Activated T-helper 17 cell treated with anti-CD3 and anti-CD28 coated beads, Interleukin-2, amount 50 U/mL, for 72 hours (primary cell): Measurements from ENCODE around the gene ASTN2. TPM values are rescaled to one million over a fixed set of nuclear protein-coding genes. Genes with fewer than 3 reads are reported as not detected.

ENCODE experiments used
- ATAC-seq: fragments of 150-1000 bp; cut with Tn5 transposase; replicated peaks from 2 replicates; pipeline ENCODE4 v1.10.0; 2021; ENCODE audit warnings: mild to moderate bottlenecking, moderate library complexity
- H3K27ac Mint-ChIP-seq: one replicate; pipeline ENCODE4 v1.8.0; 2022; ENCODE audit warnings: mixed read lengths
- H3K27me3 Mint-ChIP-seq: one replicate; pipeline ENCODE4 v1.8.0; 2022; ENCODE audit warnings: mixed read lengths
- H3K36me3 Mint-ChIP-seq: one replicate; pipeline ENCODE4 v1.8.0; 2022; ENCODE audit warnings: low read depth, mild to moderate bottlenecking, mixed read lengths
- H3K4me1 Mint-ChIP-seq: one replicate; pipeline ENCODE4 v1.8.0; 2022; ENCODE audit warnings: mixed read lengths
- H3K4me3 Mint-ChIP-seq: one replicate; pipeline ENCODE4 v1.8.0; 2022; ENCODE audit warnings: mild to moderate bottlenecking, mixed read lengths
- H3K9me3 Mint-ChIP-seq: one replicate; pipeline ENCODE4 v1.8.0; 2022; ENCODE audit warnings: mixed read lengths
- total RNA-seq, 2 donors: library from RNA; stranded (reverse); gene quantifications; one replicate each; pipeline ENCODE4 v1.2.3, GENCODE V29; 2022

Gene ASTN2
- total RNA-seq, 2 donors from 2014 or later = 3.3 to 5.4 TPM

DNA sequence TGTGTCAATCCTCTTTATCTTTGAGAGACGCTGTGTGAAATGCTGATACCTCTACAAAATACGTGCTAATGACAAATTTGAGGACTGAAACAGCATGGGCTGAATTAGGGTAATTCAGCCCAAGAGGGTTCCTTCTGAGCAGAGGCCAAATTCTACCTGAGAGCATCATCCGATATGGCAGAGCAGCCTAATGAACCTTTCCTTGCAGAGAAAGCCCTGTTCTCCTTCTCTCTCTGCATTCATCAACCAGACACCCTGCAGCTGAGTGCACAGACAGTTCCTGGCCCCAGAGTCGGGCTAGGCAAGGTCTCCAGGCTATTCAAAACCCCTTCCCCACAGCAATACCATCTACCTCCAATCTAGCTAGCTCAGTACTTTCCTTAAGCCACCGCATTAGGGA is 649.8 kb downstream of the ASTN2 start:
- no peak for ATAC-seq
- no peaks in the 10 kb centered on the region for H3K4me1 Mint-ChIP-seq
- H3K36me3 Mint-ChIP-seq = no peaks in the 10 kb centered on the region
- no peak overlapping the region for H3K4me3 Mint-ChIP-seq
- no peak overlapping the region for H3K27ac Mint-ChIP-seq
- no peaks in the 10 kb centered on the region for H3K27me3 Mint-ChIP-seq
- no peaks in the 10 kb centered on the region for H3K9me3 Mint-ChIP-seq

DNA sequence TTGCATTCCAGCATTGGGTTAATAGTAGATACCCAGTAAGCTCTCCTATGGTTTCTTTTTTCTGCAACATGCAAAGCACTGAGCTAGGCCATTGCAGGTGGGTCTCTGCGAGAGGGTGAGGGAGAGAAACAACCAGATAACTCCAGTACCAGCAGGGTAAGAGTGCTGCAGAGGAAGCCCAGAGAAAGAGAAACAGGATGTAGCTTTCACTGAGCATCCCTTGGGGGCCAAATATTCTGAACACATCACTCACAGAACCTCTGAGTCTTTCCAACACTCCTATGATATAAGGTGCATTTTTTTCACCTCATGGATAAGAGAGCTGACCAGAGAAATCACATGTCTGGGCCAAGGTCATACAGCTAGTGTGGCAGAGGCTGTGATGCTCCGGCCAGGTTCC is 651.1 kb downstream of the ASTN2 start:
- H3K27me3 Mint-ChIP-seq = no peaks in the 10 kb centered on the region
- H3K4me3 Mint-ChIP-seq = no peak overlapping the region
- no peaks in the 10 kb centered on the region for H3K36me3 Mint-ChIP-seq
- no peak overlapping the region for H3K27ac Mint-ChIP-seq
- no peaks in the 10 kb centered on the region for H3K9me3 Mint-ChIP-seq
- H3K4me1 Mint-ChIP-seq = no peaks in the 10 kb centered on the region
- no peak for ATAC-seq

DNA sequence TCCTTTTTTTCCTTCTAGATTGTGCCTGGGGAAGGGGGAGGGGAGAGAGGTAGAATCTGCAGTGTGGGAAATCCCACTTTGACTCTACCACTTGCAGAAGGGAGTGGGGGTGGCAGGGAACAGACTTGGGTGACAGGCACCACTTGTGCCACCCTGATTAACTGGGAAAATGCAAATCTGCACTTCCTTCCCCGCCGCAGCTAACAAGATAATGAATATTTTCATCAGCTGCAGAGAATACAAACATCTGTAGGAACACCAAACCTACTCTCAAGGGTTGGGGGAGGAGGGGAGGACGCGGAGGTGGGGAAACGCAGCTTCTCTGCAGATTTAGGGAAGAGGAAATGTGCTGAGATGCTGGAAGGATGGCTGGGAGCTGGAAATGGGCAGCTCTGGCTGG is 654.2 kb downstream of the ASTN2 start:
- ATAC-seq = no peak
- Mint-ChIP-seq H3K27me3 (peaks cover 5% of the 10 kb centered on the region), H3K4me3 (no peak overlapping the region), H3K27ac (no peak overlapping the region), H3K36me3 (no peaks in the 10 kb centered on the region), H3K9me3 (peaks cover 1% of the 10 kb centered on the region), H3K4me1 (no peaks in the 10 kb centered on the region)

DNA sequence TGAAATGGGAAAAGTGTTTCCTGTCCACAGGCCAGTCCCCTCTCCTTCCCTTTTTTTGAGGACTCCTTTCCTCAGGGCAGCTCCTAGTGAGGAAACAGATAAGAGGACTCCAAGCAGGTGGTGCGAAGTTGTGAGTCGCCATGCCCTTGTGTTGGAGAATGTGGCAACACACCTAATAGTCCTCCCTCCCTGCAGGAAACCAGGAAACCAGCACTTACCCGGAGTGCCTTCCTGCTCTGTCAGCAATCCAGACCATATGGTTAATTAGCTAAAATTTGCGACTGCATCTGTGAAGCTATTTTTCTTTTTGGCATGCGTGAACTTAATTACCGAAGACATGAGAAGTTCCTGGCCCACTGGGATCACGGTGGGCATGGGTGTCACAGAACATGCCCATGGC is 657.8 kb downstream of the ASTN2 start:
- Mint-ChIP-seq H3K36me3 (no peaks in the 10 kb centered on the region), H3K9me3 (peaks cover 4% of the 10 kb centered on the region)
- no peak for ATAC-seq

DNA sequence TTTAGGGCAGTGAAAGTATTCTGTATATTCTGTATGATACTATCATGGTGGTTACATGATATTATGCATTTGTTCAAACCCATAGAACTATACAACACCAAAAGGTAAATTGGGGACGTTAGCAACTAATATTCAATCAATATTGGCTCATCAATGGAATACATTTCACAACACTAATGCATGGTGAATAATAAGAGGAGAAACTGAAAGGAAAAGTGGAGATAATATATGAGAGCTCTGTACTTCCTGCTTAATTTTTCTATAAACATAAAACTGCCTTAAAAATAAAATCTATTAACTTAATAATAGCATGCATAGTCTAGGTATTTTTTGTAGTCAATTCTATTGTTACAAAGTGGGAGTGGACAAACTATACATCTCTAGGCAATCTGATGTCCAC is 661.5 kb downstream of the ASTN2 start:
- no peak for ATAC-seq
- no peaks in the 10 kb centered on the region for H3K36me3 Mint-ChIP-seq
- peaks cover 21% of the 10 kb centered on the region for H3K27me3 Mint-ChIP-seq
- H3K4me1 Mint-ChIP-seq = no peaks in the 10 kb centered on the region
- no peak overlapping the region for H3K27ac Mint-ChIP-seq
- peaks cover 4% of the 10 kb centered on the region for H3K9me3 Mint-ChIP-seq
- no peak overlapping the region for H3K4me3 Mint-ChIP-seq

More for the DNA sequence above, 657.8 kb downstream of the ASTN2 start:
- Mint-ChIP-seq H3K27me3 (peaks cover 7% of the 10 kb centered on the region), H3K4me3 (no peak overlapping the region), H3K4me1 (no peaks in the 10 kb centered on the region), H3K27ac (no peak overlapping the region)

DNA sequence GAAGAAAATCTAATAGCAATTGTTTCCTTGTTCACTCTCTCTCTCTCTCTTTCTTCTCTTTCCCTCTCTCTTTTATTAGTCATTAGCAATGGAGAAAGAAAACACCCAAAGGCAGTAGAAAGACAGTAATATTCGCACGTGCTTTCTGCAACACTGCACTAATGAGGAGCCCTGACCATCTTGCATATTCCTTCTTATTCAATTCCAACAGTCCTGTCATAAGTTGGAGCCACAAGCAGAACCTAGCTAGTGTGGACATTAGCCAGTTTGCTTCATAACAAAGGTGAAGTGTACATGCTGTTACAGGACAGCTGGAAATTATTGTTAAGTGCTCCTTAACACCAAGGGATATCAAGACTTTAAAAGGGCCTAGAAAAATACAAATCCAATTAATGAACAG is 664.3 kb downstream of the ASTN2 start:
- no peaks in the 10 kb centered on the region for H3K4me1 Mint-ChIP-seq
- no peak overlapping the region for H3K27ac Mint-ChIP-seq
- peaks cover 27% of the 10 kb centered on the region for H3K27me3 Mint-ChIP-seq
- H3K4me3 Mint-ChIP-seq = no peak overlapping the region
- no peaks in the 10 kb centered on the region for H3K36me3 Mint-ChIP-seq
- ATAC-seq = no peak
- peaks cover 2% of the 10 kb centered on the region for H3K9me3 Mint-ChIP-seq

DNA sequence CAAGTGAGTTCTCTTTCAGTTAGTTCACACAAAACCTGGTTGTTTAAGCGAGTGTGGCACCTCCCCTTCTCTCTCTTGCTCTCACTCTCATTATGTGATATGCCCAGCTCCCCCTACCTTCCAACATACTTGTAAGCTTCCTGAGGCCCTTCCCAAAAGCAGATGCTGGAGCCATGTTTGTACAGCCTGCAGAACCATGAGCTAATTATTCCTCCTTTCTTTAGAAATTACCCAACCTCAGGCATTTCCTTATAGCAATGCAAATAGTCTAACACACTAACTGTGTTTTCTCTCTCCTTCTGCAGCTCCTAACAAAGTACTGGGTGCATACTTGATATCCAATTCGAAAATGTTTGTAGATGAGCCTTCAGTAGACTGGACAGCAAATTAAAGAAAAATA is 665.1 kb downstream of the ASTN2 start:
- Mint-ChIP-seq H3K27ac (no peak overlapping the region), H3K4me3 (no peak overlapping the region), H3K27me3 (peaks cover 26% of the 10 kb centered on the region), H3K9me3 (no peaks in the 10 kb centered on the region), H3K4me1 (no peaks in the 10 kb centered on the region), H3K36me3 (no peaks in the 10 kb centered on the region)
- no peak for ATAC-seq

DNA sequence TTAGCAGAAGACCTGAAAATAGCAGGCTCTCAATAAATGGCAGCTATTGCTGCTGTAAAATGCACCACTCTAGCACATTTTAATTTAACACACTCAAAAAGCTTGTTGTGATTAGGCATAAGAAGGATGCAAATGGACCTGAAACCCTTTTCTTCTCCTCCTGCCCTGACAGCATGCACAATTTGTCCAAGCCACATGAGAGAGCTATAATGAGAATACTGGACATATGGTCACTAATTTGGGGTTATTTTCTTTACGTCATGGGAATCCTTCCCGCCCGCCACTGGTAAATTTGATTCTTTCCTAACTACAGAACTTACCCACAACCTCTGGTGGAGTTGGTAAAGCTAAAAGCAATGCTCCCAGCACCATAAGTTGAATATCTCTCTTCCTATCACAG is 665.7 kb downstream of the ASTN2 start:
- H3K4me1 Mint-ChIP-seq = no peaks in the 10 kb centered on the region

DNA sequence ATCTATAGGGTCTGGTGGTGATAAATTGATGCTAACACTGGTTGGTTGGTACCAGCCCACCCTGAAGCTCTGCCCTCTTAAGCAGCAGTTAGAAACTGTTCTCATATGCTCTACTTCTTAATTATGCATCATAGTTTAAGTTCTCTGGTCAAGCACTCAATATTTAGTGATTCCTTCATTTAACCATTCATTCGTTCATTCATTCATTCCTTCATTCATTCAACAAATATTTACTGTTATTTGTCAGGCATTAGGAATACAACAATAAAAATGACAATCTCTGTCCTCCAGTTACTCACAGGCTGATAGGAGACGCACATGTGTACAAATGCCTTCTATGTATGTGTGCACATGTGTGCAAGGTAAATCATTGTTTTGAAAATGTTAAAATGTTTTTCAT is 673.1 kb downstream of the ASTN2 start:
- H3K36me3 Mint-ChIP-seq = no peaks in the 10 kb centered on the region
- H3K4me3 Mint-ChIP-seq = no peak overlapping the region
- H3K9me3 Mint-ChIP-seq = no peaks in the 10 kb centered on the region
- H3K27me3 Mint-ChIP-seq = peaks cover 7% of the 10 kb centered on the region
- H3K4me1 Mint-ChIP-seq = peaks cover 3% of the 10 kb centered on the region
- no peak overlapping the region for H3K27ac Mint-ChIP-seq
- no peak for ATAC-seq

More for the DNA sequence above, 665.7 kb downstream of the ASTN2 start:
- H3K27ac Mint-ChIP-seq = no peak overlapping the region
- no peaks in the 10 kb centered on the region for H3K9me3 Mint-ChIP-seq
- ATAC-seq = no peak
- no peak overlapping the region for H3K4me3 Mint-ChIP-seq
- no peaks in the 10 kb centered on the region for H3K36me3 Mint-ChIP-seq
- H3K27me3 Mint-ChIP-seq = peaks cover 26% of the 10 kb centered on the region

DNA sequence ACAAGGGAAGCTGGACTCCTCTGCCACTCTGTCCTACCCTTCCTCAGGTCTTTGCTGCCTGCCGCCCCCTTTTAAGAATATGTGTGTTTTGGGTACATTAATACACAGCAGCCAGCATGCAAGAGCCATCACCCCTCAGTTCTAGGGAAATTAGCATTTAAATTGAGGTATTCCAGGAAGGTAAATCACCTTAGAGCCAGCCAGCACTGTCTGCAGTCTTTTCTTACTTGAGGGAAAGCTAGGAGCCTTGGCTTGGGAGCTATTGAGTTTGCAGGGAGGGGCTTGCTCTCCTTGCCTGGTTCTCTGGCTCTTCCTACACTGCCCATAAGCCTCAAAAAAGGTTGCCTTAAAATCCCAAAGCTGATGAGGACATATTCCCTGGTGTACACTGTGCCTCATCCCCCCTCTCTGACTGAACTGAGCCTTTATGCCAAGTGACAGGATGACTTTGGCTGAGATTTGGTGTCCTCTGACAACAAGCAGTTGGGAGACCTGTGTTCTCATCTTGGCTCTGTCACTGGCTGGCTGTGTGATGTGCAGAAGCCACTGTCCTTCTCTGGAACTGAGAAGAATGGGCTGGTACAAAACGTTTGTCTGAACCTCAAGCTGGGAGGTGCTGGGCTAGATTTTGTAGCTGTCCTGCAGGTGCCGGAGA is 673.6 kb downstream of the ASTN2 start:
- H3K4me1 Mint-ChIP-seq = peaks cover 5% of the 10 kb centered on the region
- no peak overlapping the region for H3K4me3 Mint-ChIP-seq
- no peak overlapping the region for H3K27ac Mint-ChIP-seq
- no peak for ATAC-seq
- peaks cover 7% of the 10 kb centered on the region for H3K27me3 Mint-ChIP-seq
- H3K36me3 Mint-ChIP-seq = no peaks in the 10 kb centered on the region
- no peaks in the 10 kb centered on the region for H3K9me3 Mint-ChIP-seq

DNA sequence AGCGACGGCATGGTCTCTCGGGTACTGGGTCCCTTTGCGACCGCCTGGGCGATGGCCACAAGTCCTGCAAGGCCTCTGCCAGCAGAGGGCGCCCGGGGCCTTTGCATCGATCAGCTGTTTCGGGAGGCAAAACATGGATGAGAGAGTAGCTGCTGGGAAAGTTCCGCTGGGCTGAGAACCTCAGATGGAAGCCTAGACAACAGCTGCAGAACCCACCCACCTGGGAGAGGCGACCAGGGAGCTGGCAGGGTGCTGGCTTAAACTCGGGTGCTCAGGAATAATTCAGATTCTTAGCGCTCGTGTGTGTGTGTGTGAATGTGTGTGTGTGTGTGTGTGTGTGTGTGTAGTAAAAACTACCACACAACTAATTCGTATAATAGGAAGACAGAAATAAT is 677.7 kb downstream of the ASTN2 start:
- no peak overlapping the region for H3K4me3 Mint-ChIP-seq
- peaks cover 23% of the 10 kb centered on the region for H3K27me3 Mint-ChIP-seq
- no peaks in the 10 kb centered on the region for H3K9me3 Mint-ChIP-seq
- peaks cover 5% of the 10 kb centered on the region for H3K4me1 Mint-ChIP-seq
- H3K27ac Mint-ChIP-seq = no peak overlapping the region
- no peaks in the 10 kb centered on the region for H3K36me3 Mint-ChIP-seq
- ATAC-seq = peak; percentile 40

DNA sequence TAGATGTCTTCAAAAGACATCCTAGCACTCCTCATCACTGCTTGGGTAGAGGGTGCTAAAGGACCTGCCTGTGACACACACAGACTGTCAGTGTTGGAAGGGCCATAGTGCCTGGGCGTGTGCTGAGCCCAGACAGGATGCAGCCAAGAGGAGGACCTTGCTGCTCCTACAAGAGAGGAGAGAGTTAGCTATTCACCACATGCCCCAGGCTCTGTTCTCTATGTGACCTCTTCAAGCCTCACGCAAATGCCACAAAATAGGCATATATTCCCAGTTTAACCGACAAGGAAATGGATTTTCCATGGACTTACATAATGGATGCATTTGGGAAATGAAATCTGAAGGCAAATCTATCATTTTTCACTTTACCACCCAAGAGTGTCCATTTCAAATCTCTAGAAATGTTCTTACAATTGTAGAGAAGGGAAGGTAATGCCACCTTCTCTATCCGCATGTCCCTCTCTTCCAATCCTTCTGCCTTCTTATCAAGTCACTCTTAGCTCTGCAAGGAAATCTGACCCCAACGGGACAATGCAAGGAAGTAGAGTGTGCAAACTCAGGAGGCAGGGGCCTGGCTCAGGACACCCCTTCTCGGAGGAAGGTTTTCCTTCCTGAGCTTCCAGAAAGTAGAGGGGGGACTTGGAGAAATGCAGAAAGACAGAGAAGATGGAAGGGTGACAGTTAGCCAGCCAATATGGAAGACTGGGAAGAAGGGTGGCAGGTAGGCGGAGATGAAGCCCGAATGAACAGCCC is 678.3 kb downstream of the ASTN2 start:
- peaks cover 23% of the 10 kb centered on the region for H3K27me3 Mint-ChIP-seq
- no peak overlapping the region for H3K27ac Mint-ChIP-seq
- H3K9me3 Mint-ChIP-seq = no peaks in the 10 kb centered on the region
- H3K4me3 Mint-ChIP-seq = no peak overlapping the region
- peaks cover 5% of the 10 kb centered on the region for H3K4me1 Mint-ChIP-seq
- no peak for ATAC-seq
- H3K36me3 Mint-ChIP-seq = no peaks in the 10 kb centered on the region

DNA sequence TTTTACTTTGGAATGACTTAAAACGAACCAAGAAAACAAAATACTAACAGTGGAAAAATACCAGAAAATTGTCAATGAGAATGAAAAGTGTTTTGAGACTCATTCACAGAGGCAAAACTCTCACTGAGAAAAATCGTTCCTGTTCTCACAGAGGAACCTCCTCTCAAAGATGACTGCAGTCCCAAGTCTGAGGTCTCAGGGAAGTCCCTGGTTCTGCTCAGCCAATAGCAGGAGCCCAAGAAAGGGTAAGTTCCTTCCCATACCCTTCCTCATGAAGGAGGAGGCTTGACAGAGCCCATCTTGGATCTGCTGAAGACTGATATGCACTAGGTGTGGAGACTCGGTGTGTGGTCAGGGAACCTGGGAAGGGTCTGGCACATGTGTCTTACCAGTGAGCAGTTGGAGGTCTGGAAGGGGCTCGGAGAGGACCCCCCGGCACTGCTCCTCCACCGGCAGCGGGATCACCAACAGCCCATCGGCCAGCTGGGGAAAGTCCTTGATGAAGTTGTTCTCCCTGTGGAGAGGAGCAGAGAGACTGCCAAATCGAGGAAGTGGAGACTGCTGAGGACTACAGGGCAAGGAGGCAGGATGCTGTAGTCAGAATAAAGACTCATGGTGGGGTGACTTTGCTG is 681.7 kb downstream of the ASTN2 start:
- no peaks in the 10 kb centered on the region for H3K36me3 Mint-ChIP-seq
- no peak for ATAC-seq
- H3K4me3 Mint-ChIP-seq = no peak overlapping the region
- no peak overlapping the region for H3K27ac Mint-ChIP-seq
- peaks cover 5% of the 10 kb centered on the region for H3K4me1 Mint-ChIP-seq
- H3K9me3 Mint-ChIP-seq = no peaks in the 10 kb centered on the region
- peaks cover 20% of the 10 kb centered on the region for H3K27me3 Mint-ChIP-seq

DNA sequence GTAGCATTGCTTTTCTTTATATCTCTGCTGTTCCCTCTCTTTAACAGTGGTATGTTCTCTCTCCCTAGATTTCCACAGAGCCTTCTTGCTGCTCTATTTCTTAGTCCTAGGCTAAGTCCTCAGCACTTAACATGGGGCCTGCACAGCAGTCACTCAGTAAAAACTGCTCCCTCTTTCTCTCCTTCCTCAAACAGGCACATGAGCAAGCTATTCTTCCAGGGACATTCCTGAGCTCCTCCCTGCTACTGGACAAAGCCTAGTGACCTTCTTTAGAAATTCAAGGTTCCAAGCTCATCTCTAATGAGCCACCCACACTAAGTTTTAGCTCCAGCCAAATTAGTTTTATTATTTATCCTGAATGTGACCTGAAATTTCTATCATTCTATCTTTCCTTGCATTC is 688.3 kb downstream of the ASTN2 start:
- Mint-ChIP-seq H3K36me3 (no peaks in the 10 kb centered on the region), H3K4me3 (no peak overlapping the region), H3K9me3 (no peaks in the 10 kb centered on the region), H3K27me3 (no peaks in the 10 kb centered on the region), H3K4me1 (peaks cover 4% of the 10 kb centered on the region), H3K27ac (no peak overlapping the region)
- ATAC-seq = no peak

DNA sequence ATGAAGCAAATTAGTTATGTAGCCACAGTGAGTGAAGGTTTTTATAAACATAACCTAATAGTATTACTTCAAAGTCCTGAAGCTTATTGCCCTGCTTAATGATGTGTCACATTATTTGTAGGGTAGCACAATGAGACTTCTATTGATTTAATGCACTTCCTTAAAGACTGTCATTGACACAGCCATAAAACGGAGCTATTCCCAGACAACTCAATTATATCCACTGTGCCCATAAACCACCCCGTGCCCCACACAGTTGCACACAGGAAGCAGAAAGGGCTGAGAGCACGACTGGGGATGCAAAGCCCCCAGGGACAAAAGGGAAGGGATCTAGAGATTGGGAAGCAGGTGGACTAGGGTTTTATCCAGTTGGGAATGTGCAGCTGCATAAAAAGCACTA is 690.7 kb downstream of the ASTN2 start:
- no peak overlapping the region for H3K27ac Mint-ChIP-seq
- H3K27me3 Mint-ChIP-seq = no peaks in the 10 kb centered on the region
- H3K4me1 Mint-ChIP-seq = peaks cover 4% of the 10 kb centered on the region
- no peak for ATAC-seq
- H3K9me3 Mint-ChIP-seq = peaks cover 4% of the 10 kb centered on the region
- H3K36me3 Mint-ChIP-seq = no peaks in the 10 kb centered on the region
- H3K4me3 Mint-ChIP-seq = no peak overlapping the region
